Sigmoid colon (tissue), 7 donors: Measurements from ENCODE around the gene SLC6A11. TPM values are rescaled to one million over a fixed set of nuclear protein-coding genes. Genes with fewer than 3 reads are reported as not detected.

Experiments used
- DNase-seq: peaks from one replicate; pipeline ENCODE4 v3.0.0-alpha.2; 2019
- H3K27ac ChIP-seq, 4 donors: fragments of 200-600 bp; sonication (generic); one replicate each; pipeline ENCODE4 v1.5.1; 2016 to 2019; ENCODE audit warnings: mild to moderate bottlenecking in 1 of 4
- H3K27me3 ChIP-seq, 3 donors: fragments of 200-600 bp; sonication (generic); one replicate each; pipeline ENCODE4 v1.5.1; 2019; ENCODE audit warnings: mild to moderate bottlenecking in 1 of 3
- H3K36me3 ChIP-seq, 4 donors: fragments of 200-600 bp; sonication (generic); one replicate each; pipeline ENCODE4 v1.5.1; 2016 to 2019
- H3K4me1 ChIP-seq, 4 donors: fragments of 200-600 bp; sonication (generic); one replicate each; pipeline ENCODE4 v1.5.1; 2017 to 2019
- H3K4me3 ChIP-seq, 4 donors: fragments of 200-600 bp; sonication (generic); one replicate each; pipeline ENCODE4 v1.5.1; 2017 to 2019; ENCODE audit warnings: mild to moderate bottlenecking in 2 of 4, moderate library complexity in 1 of 4
- H3K9me3 ChIP-seq, 4 donors: fragments of 200-600 bp in 3 of 4; sonication (generic) in 3 of 4; one replicate each; pipeline versions ENCODE4 v1.5.1 to v1.6.1; 2013 to 2019
- CTCF ChIP-seq, 4 experiments: fragments of 450-650 bp in 3 of 4; fragments of 200-600 bp in 1 of 4; IDR thresholded peaks; one replicate each; pipeline ENCODE4 v1.5.1; 2016 to 2019; ENCODE audit warnings: antibody characterized with exemption in 4 of 4, mild to moderate bottlenecking in 3 of 4, moderate library complexity in 2 of 4
- EP300 ChIP-seq, 4 donors: sonication (generic); formaldehyde crosslinking; IDR thresholded peaks; one replicate each; pipeline ENCODE4 v1.6.1; 2017; ENCODE audit warnings: antibody characterized with exemption in 4 of 4
- POLR2A ChIP-seq, 2 donors: fragments of 450-650 bp; IDR thresholded peaks; one replicate each; pipeline ENCODE4 v1.6.1; 2016; ENCODE audit warnings: antibody characterized with exemption in 2 of 2, mild to moderate bottlenecking in 2 of 2, moderate library complexity in 2 of 2
- POLR2AphosphoS5 ChIP-seq, 4 donors: sonication (generic); formaldehyde crosslinking; IDR thresholded peaks; one replicate each; pipeline ENCODE4 v1.6.1; 2017; ENCODE audit warnings: antibody characterized with exemption in 4 of 4
- WGBS, 2 donors: extraction: QIAGEN DNeasy Blood & Tissue Kit; methylation state at CpG; one replicate each; pipeline ENCODE4 v1.1.7; 2013; 5-methylcytosine and 5-hydroxymethylcytosine counted together
- intact Hi-C: fragments of 100-400 bp; cut with DNase I; formaldehyde crosslinking; loops from one replicate; pipeline ENCODE4 v1.15.1; 2023
- polyA plus RNA-seq, 3 donors: library from polyadenylated mRNA; stranded (reverse); fragments of 200-250 nt; gene quantifications; one replicate each; pipeline ENCODE4 v1.2.3, GENCODE V29; 2013
- total RNA-seq, 4 donors: library from RNA; depleted of rRNA; stranded (reverse); fragments of >200 nt; gene quantifications; one replicate each; pipeline ENCODE4 v1.1.0, GENCODE V29; 2016
- donor health status: healthy with polysubstance abuse.
- donor health status: Bipolar disorder and iron deficiency.
- donor health status: healthy.

The SLC6A11 gene
- total and polyA plus RNA-seq, 7 donors = 0.03 to 0.14 TPM; not detected in 5

GRCh38 chr3:10957976-10958749 is 142.1 kb downstream of the SLC6A11 start:
- H3K27me3 ChIP-seq = no peaks in the 10 kb centered on the region
- intact Hi-C loops = no loop called here
- H3K27ac ChIP-seq = no peak overlapping the region
- no peaks in the 10 kb centered on the region for H3K9me3 ChIP-seq
- 49 to 73% methylated on average over 17 of the region's 17 CpGs for WGBS, 2 donors
- no peak for DNase-seq
- TF ChIP-seq POLR2AphosphoS5 (IDR thresholded peaks at IDR 0.05) (no peak), CTCF (IDR thresholded peaks at IDR 0.05) (no peak), EP300 (IDR thresholded peaks at IDR 0.05) (no peak), POLR2A (IDR thresholded peaks at IDR 0.05) (no peak)
- H3K4me3 ChIP-seq = no peak overlapping the region
- no peaks in the 10 kb centered on the region for H3K36me3 ChIP-seq
- H3K4me1 ChIP-seq = no peaks in the 10 kb centered on the region

DNA sequence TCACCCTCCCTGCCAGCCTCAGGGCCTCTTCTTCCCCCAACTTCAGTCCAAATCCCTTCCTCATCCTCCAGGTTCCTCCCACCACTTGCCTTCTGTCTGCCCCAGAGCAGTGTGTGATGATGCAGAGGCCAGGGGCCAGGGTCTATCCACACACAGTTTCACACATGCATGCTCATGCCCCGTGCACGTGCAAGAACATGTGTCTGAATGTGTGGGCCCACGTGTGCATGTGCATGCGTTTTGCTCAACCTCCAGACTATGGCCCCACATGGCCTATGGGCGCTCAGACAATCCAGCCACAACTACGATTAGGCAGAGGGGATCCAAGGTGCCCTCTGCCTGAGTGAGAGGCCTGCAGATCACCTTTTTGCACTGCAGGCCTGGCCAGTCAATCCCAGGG is 144.2 kb downstream of the SLC6A11 start:
- no peak overlapping the region for H3K4me3 ChIP-seq
- no peaks in the 10 kb centered on the region for H3K4me1 ChIP-seq
- H3K36me3 ChIP-seq = no peaks in the 10 kb centered on the region
- H3K9me3 ChIP-seq = no peaks in the 10 kb centered on the region
- no peak for DNase-seq
- intact Hi-C loops = no loop called here
- TF ChIP-seq EP300 (IDR thresholded peaks at IDR 0.05) (no peak), POLR2A (IDR thresholded peaks at IDR 0.05) (no peak), CTCF (IDR thresholded peaks at IDR 0.05) (no peak), POLR2AphosphoS5 (IDR thresholded peaks at IDR 0.05) (no peak)
- 91 to 93% methylated on average over 6 of the region's 6 CpGs for WGBS, 2 donors
- no peaks in the 10 kb centered on the region for H3K27me3 ChIP-seq
- no peak overlapping the region for H3K27ac ChIP-seq

GRCh38 chr3:10961921-10962320 is 145.9 kb downstream of the SLC6A11 start:
- Histone ChIP-seq H3K36me3 (no peaks in the 10 kb centered on the region), H3K27me3 (peaks cover 0 to 7% (median 0%) of the 10 kb centered on the region in 3 donors), H3K9me3 (no peaks in the 10 kb centered on the region), H3K4me3 (no peak overlapping the region), H3K4me1 (no peaks in the 10 kb centered on the region), H3K27ac (no peak overlapping the region)
- TF ChIP-seq EP300 (IDR thresholded peaks at IDR 0.05) (no peak), POLR2A (IDR thresholded peaks at IDR 0.05) (no peak), POLR2AphosphoS5 (IDR thresholded peaks at IDR 0.05) (no peak), CTCF (IDR thresholded peaks at IDR 0.05) (no peak)
- intact Hi-C loops = no loop called here
- DNase-seq = no peak
- WGBS, 2 donors = 56 to 83% methylated on average over 2 of the region's 2 CpGs

- intact Hi-C loops = no loop called here
- H3K27me3 ChIP-seq = peaks cover 0 to 7% (median 0%) of the 10 kb centered on the region in 3 donors
These were observed 146.5 kb downstream of the SLC6A11 start for GRCh38 chr3:10962481-10963036.

More at GRCh38 chr3:10962481-10963036, 146.5 kb downstream of the SLC6A11 start:
- Histone ChIP-seq H3K4me1 (no peaks in the 10 kb centered on the region), H3K36me3 (no peaks in the 10 kb centered on the region), H3K27ac (no peak overlapping the region), H3K9me3 (no peaks in the 10 kb centered on the region), H3K4me3 (no peak overlapping the region)
- TF ChIP-seq EP300 (IDR thresholded peaks at IDR 0.05) = no peak
- TF ChIP-seq POLR2A (IDR thresholded peaks at IDR 0.05) = no peak
- no peak for TF ChIP-seq POLR2AphosphoS5 (IDR thresholded peaks at IDR 0.05)
- no peak for TF ChIP-seq CTCF (IDR thresholded peaks at IDR 0.05)
- DNase-seq = no peak
- 18 to 49% methylated on average over 5 of the region's 5 CpGs for WGBS, 2 donors
